ENCODE data around the gene DCDC1.

DCDC1 gene

DNA sequence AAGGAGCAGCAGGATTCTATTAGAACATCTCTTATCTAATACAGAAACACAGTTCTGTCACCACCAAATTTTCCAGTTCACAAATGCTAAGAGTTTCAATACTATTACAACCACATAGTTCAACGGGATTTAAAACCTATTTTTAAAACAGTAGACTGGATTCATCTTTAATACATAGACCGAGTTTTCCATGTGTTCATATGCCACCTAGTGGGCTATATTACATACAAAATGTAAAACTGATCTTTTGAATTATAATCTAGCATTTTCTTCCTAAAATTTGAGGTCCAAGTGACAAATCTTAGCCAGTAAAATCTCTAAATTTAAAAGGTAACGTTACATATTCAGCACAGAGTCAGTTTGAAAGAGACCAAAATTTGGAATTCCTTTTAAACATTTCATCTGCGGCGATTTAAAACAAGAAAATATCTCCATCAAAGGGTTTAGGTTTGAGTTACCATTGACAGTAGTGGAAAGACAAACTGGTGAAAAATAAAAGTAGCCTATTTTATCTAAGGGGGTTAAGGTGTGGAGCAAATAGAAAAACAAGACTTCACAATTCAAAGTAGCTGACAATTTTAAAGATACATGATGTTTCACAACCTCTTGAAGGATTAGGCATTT is 514.0 kb downstream of the DCDC1 start:
- DNase-seq (ENCODE audit: low read depth in 2 of 2): no peak

DNA sequence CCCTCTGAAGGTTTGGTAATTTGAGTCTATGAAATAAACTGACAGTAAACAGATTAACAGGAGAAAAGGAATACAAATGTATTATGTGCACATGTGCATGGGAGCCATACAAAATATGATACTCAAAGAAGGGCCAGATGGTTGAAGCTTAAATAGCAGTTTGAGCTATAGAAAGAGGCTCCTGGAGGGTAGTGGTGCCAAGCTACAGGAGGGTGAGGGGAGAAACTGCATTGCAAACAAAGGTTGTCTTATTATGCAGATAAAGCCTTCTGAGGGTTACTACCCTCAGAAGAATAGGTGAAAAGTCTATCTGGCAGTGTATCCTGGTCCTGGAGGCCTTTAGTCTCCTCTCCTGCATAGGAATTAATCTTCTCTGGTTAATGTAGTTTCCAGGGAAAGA is 516.1 kb downstream of the DCDC1 start:
- DNase-seq (ENCODE audit: low read depth in 2 of 2): no peak

DNA sequence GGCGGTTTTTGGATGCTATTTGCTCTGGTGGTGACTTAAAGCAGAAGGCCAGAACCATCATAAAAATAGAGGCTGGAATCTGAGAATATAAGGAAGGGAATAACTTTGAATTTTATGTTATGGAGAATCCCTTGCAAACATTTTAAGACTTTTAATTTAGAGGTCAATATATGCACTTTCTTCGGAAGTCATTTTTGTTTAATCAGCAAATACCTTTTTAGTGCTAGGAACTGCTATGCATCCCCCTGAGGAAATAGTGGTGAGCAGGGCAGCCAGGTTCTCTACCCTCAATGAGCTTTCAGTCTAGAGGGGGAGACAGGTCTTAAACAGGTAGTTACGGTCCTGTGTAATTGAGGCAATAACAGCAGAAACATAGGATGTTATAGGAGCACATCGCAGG is 516.9 kb downstream of the DCDC1 start:
- no peak for DNase-seq (ENCODE audit: low read depth in 2 of 2)

DNA sequence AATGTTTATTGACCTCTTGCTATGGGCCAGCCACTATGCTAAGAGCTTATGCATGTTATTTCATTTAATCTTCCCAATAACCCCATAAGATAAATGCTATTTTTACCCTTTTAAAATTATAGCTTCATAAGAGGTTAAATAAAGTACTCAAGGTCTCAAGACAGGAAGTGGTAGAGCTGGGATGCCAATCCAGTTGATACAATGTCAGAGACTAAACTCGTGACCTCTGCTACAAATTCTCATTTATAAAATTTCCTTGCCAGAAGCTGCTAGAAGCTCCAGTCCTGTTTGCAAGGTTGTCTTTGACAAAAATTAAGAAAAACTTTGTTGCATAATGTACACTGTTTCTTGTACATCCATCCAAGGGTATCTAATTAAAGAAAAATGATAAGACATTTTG is 517.4 kb downstream of the DCDC1 start:
- no peak for DNase-seq (ENCODE audit: low read depth in 2 of 2)

GRCh38 chr11:30837252-30837651 is 532.3 kb downstream of the DCDC1 start:
- DNase-seq (ENCODE audit: low read depth in 2 of 2): no peak

DNA sequence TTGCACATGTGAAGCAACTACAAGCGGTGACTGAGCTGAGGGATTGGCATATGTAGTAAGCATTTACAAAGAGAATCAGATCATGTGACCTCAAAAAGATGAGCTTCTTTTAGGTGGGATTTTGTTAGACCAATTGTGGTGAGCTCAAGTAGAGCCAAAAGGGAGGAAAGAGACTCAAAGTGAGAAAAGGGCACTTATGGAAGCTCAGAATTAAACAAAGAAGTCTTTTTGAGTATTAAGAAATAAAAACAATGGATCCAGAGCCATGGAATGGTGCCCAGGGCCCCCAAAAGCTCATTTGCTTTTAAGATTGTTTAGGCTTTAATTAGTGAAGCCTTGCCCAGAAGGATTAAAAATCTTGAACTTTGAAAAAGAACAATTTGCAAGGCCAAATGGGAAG is 536.7 kb downstream of the DCDC1 start:
- no peak for DNase-seq (ENCODE audit: low read depth in 2 of 2)

DNA sequence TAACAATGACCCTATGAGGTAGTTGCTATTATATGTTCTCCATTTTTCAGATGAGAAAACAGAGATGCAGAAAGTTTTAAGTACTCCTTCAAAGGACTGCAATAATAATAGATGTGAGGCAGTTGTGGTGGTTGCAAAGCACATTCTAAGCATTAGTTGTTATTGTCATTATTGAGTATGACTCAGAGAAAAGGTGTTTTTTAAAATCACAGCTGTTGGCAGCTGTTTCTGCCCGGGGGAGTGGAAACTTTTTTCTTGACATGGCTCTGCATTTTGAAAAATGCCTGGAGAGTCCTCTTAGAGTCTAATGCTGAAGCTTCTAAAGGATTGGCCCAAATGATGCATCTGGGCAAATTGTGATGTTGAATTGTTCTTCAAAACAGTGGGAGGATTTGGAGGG is 538.9 kb downstream of the DCDC1 start:
- no peak for DNase-seq (ENCODE audit: low read depth in 2 of 2)

- no peak for DNase-seq (ENCODE audit: low read depth in 2 of 2)
Observed at GRCh38 chr11:30826911-30827310, 542.6 kb downstream of the DCDC1 start.

DNA sequence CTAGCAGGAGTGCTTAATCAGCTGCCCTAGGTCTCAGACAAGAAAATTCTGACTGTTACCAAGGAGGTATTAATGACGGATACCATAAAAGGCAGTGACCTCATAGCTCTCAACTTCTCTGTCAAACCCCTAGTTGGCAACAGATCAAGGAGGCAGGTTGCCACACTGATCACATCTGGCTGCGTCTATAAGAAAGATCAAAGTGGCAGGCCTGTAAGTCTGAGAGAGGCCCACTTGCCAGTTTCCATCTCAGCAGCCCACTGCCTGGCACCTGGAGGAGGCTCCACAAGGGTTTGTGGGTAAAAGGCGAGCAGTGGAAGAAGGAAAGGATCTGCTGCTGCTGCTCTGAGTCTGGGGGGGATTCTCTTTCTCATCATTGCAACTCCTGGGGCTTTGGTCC is 543.8 kb downstream of the DCDC1 start:
- DNase-seq (ENCODE audit: low read depth in 2 of 2): no peak

DNA sequence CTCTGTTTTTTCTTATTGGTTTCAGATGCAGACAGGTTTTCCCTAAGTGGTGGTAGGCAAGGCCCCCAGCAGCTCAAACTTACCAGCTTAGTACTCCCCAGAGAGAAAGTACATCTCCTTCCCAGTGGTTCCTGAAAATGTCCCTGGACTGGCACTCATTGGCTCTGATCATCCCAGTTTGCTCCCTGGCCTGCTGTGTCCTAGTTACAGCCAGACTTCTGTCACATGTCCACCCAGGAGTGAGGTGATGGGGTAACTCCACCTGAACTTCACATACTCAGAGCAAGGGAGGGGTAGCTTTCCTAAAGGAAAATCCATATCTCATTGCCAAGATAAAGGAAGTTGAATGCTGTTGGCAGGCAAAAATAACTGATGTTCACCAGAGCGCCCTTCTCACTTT is 546.4 kb downstream of the DCDC1 start:
- DNase-seq (ENCODE audit: low read depth in 2 of 2): no peak

GRCh38 chr11:30821438-30821965 is 548.0 kb downstream of the DCDC1 start:
- no peak for DNase-seq (ENCODE audit: low read depth in 2 of 2)

DNA sequence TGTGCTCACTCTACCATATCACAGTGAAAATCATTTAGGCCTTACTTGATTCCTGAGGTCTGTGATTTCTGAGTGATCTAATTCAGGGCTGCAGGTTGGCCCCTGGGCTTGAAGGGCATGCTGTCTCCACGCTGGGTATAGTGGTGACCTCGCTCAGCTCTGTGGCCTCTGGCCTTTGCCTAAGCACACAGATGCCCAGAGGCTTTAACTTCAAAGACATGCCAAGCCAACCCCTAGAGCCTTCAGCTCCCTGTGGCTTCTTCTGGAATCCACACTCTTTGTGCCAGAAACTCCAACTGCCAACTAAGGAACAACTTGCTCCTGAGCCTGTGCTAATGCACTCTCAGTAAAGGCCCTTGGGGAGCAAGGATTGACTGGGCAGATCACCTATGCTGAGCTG is 550.8 kb downstream of the DCDC1 start:
- DNase-seq (ENCODE audit: low read depth in 2 of 2): no peak

GRCh38 chr11:30816959-30817880 is 552.3 kb downstream of the DCDC1 start:
- no peak for DNase-seq (ENCODE audit: low read depth in 2 of 2)

GRCh38 chr11:30815619-30816018 is 553.9 kb downstream of the DCDC1 start:
- DNase-seq (ENCODE audit: low read depth in 2 of 2): no peak

DNA sequence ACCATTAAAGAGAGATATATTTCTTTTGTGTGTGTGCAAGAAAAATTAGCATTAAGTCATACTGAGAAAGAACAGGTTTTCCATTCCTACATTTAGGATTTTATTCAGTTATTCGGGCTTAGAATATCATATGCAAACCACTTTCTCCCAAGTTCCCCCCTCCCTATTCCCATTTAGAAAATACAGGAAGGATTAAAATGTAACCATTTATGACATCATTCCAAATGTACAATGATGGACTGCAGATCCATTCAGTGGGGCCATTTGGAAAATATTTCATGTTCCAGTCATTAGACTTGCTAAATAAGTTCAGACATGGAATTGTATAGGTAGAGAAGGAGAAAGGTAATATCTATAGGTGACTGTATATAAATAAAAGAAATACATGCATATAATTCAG is 554.8 kb downstream of the DCDC1 start:
- DNase-seq (ENCODE audit: low read depth in 2 of 2): no peak
